Measurements from ENCODE around the gene USP30.

Gene USP30

GRCh38 chr12:109130297-109131153 lies 78.1 kb downstream of the USP30 start:
- DNase-seq = no peak

- no peak for DNase-seq
These were observed 79.0 kb downstream of the USP30 start for GRCh38 chr12:109131154-109132050.

GRCh38 chr12:109134186-109134917 lies 82.0 kb downstream of the USP30 start:
- no peak for DNase-seq

GRCh38 chr12:109137055-109137454 lies 84.7 kb downstream of the USP30 start:
- DNase-seq = no peak
